NCI-H146 treated with DMSO at 0.1 percent for 48 hours (cell line): ENCODE measurements around the gene GGT5.

Experiments
- DNase-seq: peaks from one replicate; lab custom pipeline; 2025; ENCODE audit not compliant: unreplicated experiment; lab: John Stamatoyannopoulos, UW

The GGT5 gene

DNA sequence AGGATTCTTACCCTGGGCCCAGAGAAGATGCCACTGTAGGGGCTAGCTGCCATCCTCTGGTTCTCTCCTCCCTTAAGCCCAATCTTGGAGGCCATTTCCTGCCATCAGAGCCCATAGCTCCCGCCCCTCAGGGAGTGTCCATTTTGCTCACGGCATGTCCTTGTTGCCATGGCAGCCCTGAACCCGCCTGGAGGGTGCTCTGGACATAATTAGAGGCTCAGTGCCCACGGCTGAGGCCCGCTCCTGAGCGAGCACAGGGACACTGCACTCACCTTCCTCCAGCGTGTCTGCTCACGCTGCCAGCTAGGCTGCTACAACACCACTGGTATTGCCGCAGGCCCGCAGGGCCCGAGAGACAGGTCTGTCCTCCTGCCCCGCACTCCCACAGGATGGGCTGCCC is 74.7 kb downstream of the GGT5 start:
- DNase-seq, result no peak
